Lower lobe of right lung (tissue), 2 donors: ENCODE data around the gene CRHBP. TPM values are rescaled to one million over a fixed set of nuclear protein-coding genes. Genes with fewer than 3 reads are reported as not detected.
A peak's percentile ranks its signal among the peaks of the same experiment; 100 is the strongest.

Experiments
- ATAC-seq, 2 donors: fragments of 200-7000 bp; cut with Tn5 transposase; one replicate each; pipeline ENCODE4 v1.9.1; 2020 to 2022; ENCODE audit warnings: mild to moderate bottlenecking in 2 of 2, moderate library complexity in 2 of 2
- DNase-seq: peaks from one replicate; pipeline ENCODE4 v3.0.0-alpha.2; 2020
- H3K27ac ChIP-seq: fragments of 200-600 bp; one replicate; pipeline ENCODE4 v1.8.0; 2022
- H3K27me3 ChIP-seq: fragments of 200-600 bp; one replicate; pipeline ENCODE4 v1.8.0; 2022; ENCODE audit warnings: low read depth
- H3K36me3 ChIP-seq: fragments of 200-600 bp; one replicate; pipeline ENCODE4 v1.8.0; 2022; ENCODE audit warnings: mild to moderate bottlenecking
- H3K4me1 ChIP-seq: fragments of 200-600 bp; one replicate; pipeline ENCODE4 v1.8.0; 2022
- H3K4me3 ChIP-seq: fragments of 200-600 bp; one replicate; pipeline ENCODE4 v1.8.0; 2022; ENCODE audit warnings: mild to moderate bottlenecking
- H3K9me3 ChIP-seq: fragments of 200-600 bp; one replicate; pipeline ENCODE4 v1.8.0; 2022
- CTCF ChIP-seq: fragments of 200-600 bp; IDR thresholded peaks from one replicate; pipeline ENCODE4 v1.8.0; 2022; ENCODE audit warnings: antibody characterized with exemption, mild to moderate bottlenecking
- intact Hi-C: fragments of 100-400 bp; cut with DNase I; formaldehyde crosslinking; loops from one replicate; pipeline ENCODE4 v1.11.0; 2022
- total RNA-seq: library from RNA; stranded (reverse); fragmentation: NEBNext Ultra II Directional; extraction: Animal tissue kit (Norgen Biotek cat#: 25700); gene quantifications from one replicate; pipeline ENCODE4 v1.2.1, GENCODE V29; 2021
- donor health status: DM: no; HTN: yes; CAD: no; lungs with severe emphysema.

Gene CRHBP
- total RNA-seq, 1 donor from 2014 or later, result 0.53 TPM

GRCh38 chr5:76947082-76947503 lies 5.8 kb upstream of the CRHBP start:
- Histone ChIP-seq H3K9me3 (no peaks in the 10 kb centered on the region), H3K4me3 (no peak overlapping the region), H3K4me1 (no peaks in the 10 kb centered on the region), H3K36me3 (no peaks in the 10 kb centered on the region), H3K27ac (no peak overlapping the region), H3K27me3 (no peaks in the 10 kb centered on the region)
- intact Hi-C loops, result no loop called here
- ATAC-seq (no peak), DNase-seq (no peak)
- no peak for TF ChIP-seq CTCF

- DNase-seq (no peak), ATAC-seq (peak; percentile 51 to 59)
- peaks cover 9% of the 10 kb centered on the region for H3K4me1 ChIP-seq
- no peak for TF ChIP-seq CTCF
- no peaks in the 10 kb centered on the region for H3K9me3 ChIP-seq
- peaks cover 30% of the 10 kb centered on the region for H3K27me3 ChIP-seq
- intact Hi-C loops, result no loop called here
- H3K4me3 ChIP-seq, result peak overlapping the region; percentile 38
- no peaks in the 10 kb centered on the region for H3K36me3 ChIP-seq
- H3K27ac ChIP-seq, result no peak overlapping the region
Observed at GRCh38 chr5:76953551-76954382, 922 bp downstream of the CRHBP start.

GRCh38 chr5:76954383-76954763 lies 1.5 kb downstream of the CRHBP start:
- H3K4me3 ChIP-seq, result peak overlapping the region; percentile 38
- peaks cover 30% of the 10 kb centered on the region for H3K27me3 ChIP-seq
- peaks cover 9% of the 10 kb centered on the region for H3K4me1 ChIP-seq
- TF ChIP-seq CTCF, result no peak
- intact Hi-C loops, result no loop called here
- no peaks in the 10 kb centered on the region for H3K36me3 ChIP-seq
- DNase-seq (no peak), ATAC-seq (no peak)
- H3K27ac ChIP-seq, result no peak overlapping the region
- H3K9me3 ChIP-seq, result no peaks in the 10 kb centered on the region

- H3K27me3 ChIP-seq, result peaks cover 30% of the 10 kb centered on the region
- H3K4me3 ChIP-seq, result no peak overlapping the region
- H3K27ac ChIP-seq, result no peak overlapping the region
- no peaks in the 10 kb centered on the region for H3K36me3 ChIP-seq
- no peaks in the 10 kb centered on the region for H3K9me3 ChIP-seq
- ATAC-seq, result no peak
- no peak for DNase-seq
- TF ChIP-seq CTCF, result no peak
- peaks cover 9% of the 10 kb centered on the region for H3K4me1 ChIP-seq
- intact Hi-C loops, result no loop called here
Observed at GRCh38 chr5:76956033-76956432, 3.2 kb downstream of the CRHBP start.

- H3K36me3 ChIP-seq, result no peaks in the 10 kb centered on the region
- peaks cover 15% of the 10 kb centered on the region for H3K27me3 ChIP-seq
- H3K9me3 ChIP-seq, result no peaks in the 10 kb centered on the region
- TF ChIP-seq CTCF, result no peak
- intact Hi-C loops, result no loop called here
- H3K4me3 ChIP-seq, result no peak overlapping the region
- no peak for DNase-seq
- ATAC-seq, result peak; percentile 76 to 89
- peak overlapping the region; percentile 32 for H3K27ac ChIP-seq
- peaks cover under 1% of the 10 kb centered on the region for H3K4me1 ChIP-seq
Observed at GRCh38 chr5:76958991-76959767, 6.3 kb downstream of the CRHBP start.
